RWPE2 (cell line): Measurements from ENCODE around the gene NME7.
"Not testable (repeated sequence)": the region's sequence is repeated elsewhere in the genome, so short reads cannot be mapped to it uniquely, and the experiment has no call there.

Experiments
- ATAC-seq: fragments of 200-7000 bp; cut with Tn5 transposase; 3 replicates; pipeline ENCODE4 v1.9.1; 2021; ENCODE audit warnings: low read depth
- DNase-seq: peaks from one replicate; pipeline ENCODE4 v3.0.0-alpha.2; 2020; ENCODE audit warnings: low spot score
- H3K27ac ChIP-seq: fragments of 450-650 bp; 2 replicates; pipeline ENCODE4 v1.5.1; 2017; ENCODE audit warnings: mild to moderate bottlenecking; ENCODE audit not compliant: poor library complexity, severe bottlenecking
- H3K27me3 ChIP-seq: fragments of 250-450 bp; sonication (Bioruptor Pico); 2 replicates; pipeline ENCODE4 v1.5.1; 2021; ENCODE audit warnings: mild to moderate bottlenecking, moderate library complexity; ENCODE audit not compliant: insufficient read depth, poor library complexity, severe bottlenecking
- H3K36me3 ChIP-seq: fragments of 250-450 bp; sonication (Bioruptor Pico); 2 replicates; pipeline ENCODE4 v1.5.1; 2020; ENCODE audit warnings: low read depth, mild to moderate bottlenecking, moderate library complexity
- H3K4me1 ChIP-seq: fragments of 250-450 bp; sonication (Bioruptor Pico); 2 replicates; pipeline ENCODE4 v1.5.1; 2021; ENCODE audit warnings: mild to moderate bottlenecking, moderate library complexity; ENCODE audit not compliant: insufficient read depth, poor library complexity, severe bottlenecking
- H3K4me3 ChIP-seq: fragments of 250-450 bp; sonication (Bioruptor Pico); 2 replicates; pipeline ENCODE4 v1.5.1; 2021; ENCODE audit warnings: mild to moderate bottlenecking, moderate library complexity; ENCODE audit not compliant: severe bottlenecking
- H3K9me3 ChIP-seq: fragments of 250-450 bp; sonication (Bioruptor Pico); 2 replicates; pipeline ENCODE4 v1.5.1; 2021; ENCODE audit warnings: mild to moderate bottlenecking, moderate library complexity; ENCODE audit not compliant: severe bottlenecking
- TF ChIP-seq, protein P1 (sequence below): fragments of 450-650 bp; IDR thresholded peaks from one replicate; pipeline ENCODE4 v1.5.1; 2017; ENCODE audit warnings: mild to moderate bottlenecking, moderate library complexity; ENCODE audit not compliant: poor library complexity, severe bottlenecking

The NME7 gene

GRCh38 chr1:169345511-169345910 is 22.1 kb downstream of the NME7 start:
- Histone ChIP-seq H3K4me3 (no peak overlapping the region), H3K27me3 (no peaks in the 10 kb centered on the region), H3K36me3 (no peaks in the 10 kb centered on the region), H3K9me3 (no peaks in the 10 kb centered on the region), H3K4me1 (no peaks in the 10 kb centered on the region), H3K27ac (no peak overlapping the region)
- TF ChIP-seq, protein P1, sequence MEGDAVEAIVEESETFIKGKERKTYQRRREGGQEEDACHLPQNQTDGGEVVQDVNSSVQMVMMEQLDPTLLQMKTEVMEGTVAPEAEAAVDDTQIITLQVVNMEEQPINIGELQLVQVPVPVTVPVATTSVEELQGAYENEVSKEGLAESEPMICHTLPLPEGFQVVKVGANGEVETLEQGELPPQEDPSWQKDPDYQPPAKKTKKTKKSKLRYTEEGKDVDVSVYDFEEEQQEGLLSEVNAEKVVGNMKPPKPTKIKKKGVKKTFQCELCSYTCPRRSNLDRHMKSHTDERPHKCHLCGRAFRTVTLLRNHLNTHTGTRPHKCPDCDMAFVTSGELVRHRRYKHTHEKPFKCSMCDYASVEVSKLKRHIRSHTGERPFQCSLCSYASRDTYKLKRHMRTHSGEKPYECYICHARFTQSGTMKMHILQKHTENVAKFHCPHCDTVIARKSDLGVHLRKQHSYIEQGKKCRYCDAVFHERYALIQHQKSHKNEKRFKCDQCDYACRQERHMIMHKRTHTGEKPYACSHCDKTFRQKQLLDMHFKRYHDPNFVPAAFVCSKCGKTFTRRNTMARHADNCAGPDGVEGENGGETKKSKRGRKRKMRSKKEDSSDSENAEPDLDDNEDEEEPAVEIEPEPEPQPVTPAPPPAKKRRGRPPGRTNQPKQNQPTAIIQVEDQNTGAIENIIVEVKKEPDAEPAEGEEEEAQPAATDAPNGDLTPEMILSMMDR: no peak
- no peak for DNase-seq
- ATAC-seq: no peak

GRCh38 chr1:169342096-169342495 is 25.5 kb downstream of the NME7 start:
- not testable (repeated sequence) for H3K36me3 ChIP-seq, H3K27ac ChIP-seq, H3K9me3 ChIP-seq, H3K4me3 ChIP-seq, DNase-seq, H3K4me1 ChIP-seq, H3K27me3 ChIP-seq, ATAC-seq

- DNase-seq (no peak), ATAC-seq (no peak)
- H3K27ac ChIP-seq: no peak overlapping the region
- no peak overlapping the region for H3K4me3 ChIP-seq
- no peaks in the 10 kb centered on the region for H3K36me3 ChIP-seq
- H3K9me3 ChIP-seq: no peaks in the 10 kb centered on the region
- H3K27me3 ChIP-seq: no peaks in the 10 kb centered on the region
- no peaks in the 10 kb centered on the region for H3K4me1 ChIP-seq
- TF ChIP-seq, protein P1: no peak
Observed at GRCh38 chr1:169340882-169341281, 26.7 kb downstream of the NME7 start.

DNA sequence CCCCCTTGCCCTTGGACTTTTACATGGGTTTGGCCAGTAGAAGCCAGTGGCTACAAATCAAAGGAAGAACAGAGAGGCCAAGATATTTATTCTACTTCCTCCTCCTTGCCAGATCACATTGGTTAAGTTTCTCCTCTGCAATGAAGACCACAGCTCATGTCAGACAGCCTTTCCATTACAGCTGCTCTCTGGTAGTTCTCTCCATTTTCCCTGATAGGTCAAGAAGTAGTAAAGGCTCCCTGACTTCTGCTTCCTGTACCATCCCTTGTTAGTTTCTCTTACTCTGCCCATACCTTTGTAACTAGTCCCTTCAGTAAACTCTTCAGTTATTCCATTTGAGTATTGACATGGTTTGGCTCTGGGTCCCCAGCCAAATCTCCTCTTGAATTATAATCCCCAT is 27.8 kb downstream of the NME7 start:
- TF ChIP-seq, protein P1: no peak
- Histone ChIP-seq H3K36me3 (no peaks in the 10 kb centered on the region), H3K27ac (no peak overlapping the region), H3K9me3 (no peaks in the 10 kb centered on the region), H3K4me1 (no peaks in the 10 kb centered on the region), H3K4me3 (no peak overlapping the region), H3K27me3 (no peaks in the 10 kb centered on the region)
- DNase-seq (no peak), ATAC-seq (no peak)

GRCh38 chr1:169338617-169339016 is 29.0 kb downstream of the NME7 start:
- Histone ChIP-seq H3K36me3 (no peaks in the 10 kb centered on the region), H3K9me3 (no peaks in the 10 kb centered on the region), H3K4me3 (no peak overlapping the region), H3K27me3 (no peaks in the 10 kb centered on the region), H3K27ac (no peak overlapping the region), H3K4me1 (no peaks in the 10 kb centered on the region)
- no peak for ATAC-seq
- DNase-seq: no peak
- TF ChIP-seq, protein P1: no peak

GRCh38 chr1:169336947-169337715 is 30.5 kb downstream of the NME7 start:
- not testable (repeated sequence) for H3K27me3 ChIP-seq, H3K27ac ChIP-seq, H3K9me3 ChIP-seq, DNase-seq, H3K4me3 ChIP-seq, H3K4me1 ChIP-seq, ATAC-seq, H3K36me3 ChIP-seq

DNA sequence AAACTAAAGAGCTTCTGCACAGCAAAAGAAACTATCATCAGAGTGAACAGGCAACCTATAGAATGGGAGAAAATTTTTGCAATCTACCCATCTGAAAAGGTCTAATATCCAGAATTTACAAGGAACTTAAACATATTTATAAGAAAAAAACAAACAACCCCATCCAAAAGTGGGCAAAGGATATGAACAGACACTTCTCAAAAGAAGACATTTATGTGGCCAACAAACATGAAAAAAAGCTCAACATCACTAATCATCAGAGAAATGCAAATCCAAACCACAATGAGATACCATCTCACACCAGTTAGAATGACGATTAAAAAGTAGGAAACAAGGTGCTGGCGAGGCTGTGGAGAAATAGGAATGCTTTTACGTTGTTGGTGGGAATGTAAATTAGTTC is 32.9 kb downstream of the NME7 start:
- not testable (repeated sequence) for H3K4me3 ChIP-seq, DNase-seq, H3K9me3 ChIP-seq, H3K4me1 ChIP-seq, H3K27me3 ChIP-seq, ATAC-seq, H3K36me3 ChIP-seq, H3K27ac ChIP-seq
